ENCODE data around the gene TALDO1. TPM values are rescaled to one million over a fixed set of nuclear protein-coding genes. Genes with fewer than 3 reads are reported as not detected.

Gene TALDO1
- total and polyA plus RNA-seq, 8 donors: 50.3 to 83.9 (median 74.6) TPM

DNA sequence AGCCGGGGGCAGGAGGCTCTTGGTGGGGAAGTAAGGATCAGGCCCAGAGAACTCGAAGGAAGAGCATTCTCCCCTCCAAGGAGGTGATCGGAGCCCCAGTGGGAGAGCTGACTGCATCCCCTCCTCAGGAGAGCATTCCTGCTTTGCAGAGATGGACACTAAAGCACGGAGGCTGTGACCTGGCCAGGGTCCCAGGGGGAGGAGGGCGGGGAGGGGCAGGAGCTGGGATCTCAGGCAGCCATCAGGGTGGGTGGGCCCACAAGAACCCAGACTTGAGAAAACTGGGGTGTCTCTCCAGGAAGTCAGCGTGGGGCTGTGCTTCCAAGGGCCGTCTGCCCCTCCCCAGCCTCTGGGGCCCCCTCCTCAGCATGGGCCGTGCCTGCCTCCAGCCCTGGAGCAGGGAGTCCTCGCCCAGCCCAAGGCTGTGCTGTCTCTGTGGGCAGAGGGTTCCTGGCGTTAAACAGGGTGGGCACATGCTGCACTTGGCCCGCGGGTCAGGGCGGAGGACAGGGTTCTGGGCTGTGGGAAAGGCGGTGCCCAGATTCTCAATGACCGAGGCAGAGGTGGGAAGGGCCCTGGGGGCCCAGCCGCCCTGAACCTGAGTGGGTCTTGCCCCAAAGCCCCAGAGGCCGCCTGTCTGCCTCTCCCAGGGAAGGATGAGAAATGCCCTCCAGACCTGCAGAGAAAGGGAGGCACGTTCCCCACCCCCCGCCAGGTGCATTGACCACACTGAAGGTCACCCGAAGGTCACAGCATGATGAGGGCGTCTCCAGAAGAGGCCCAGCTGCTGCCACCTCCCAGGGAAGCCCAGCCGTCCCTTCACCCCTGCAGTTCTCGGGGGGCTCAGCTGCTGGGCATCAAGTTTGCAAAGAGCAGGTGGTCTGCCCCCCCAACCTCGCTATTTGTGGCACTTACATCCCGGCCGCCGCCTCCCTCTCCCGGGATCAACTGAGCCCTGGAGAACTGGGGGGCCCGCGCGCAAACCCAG is 42.0 kb downstream of the TALDO1 start:
- WGBS, 2 donors: 37 to 40% methylated on average over 28 to 31 of the region's 31 CpGs
- intact Hi-C loops (cut with DNase I): no loop called here
- H3K4me3 ChIP-seq: no peak overlapping the region
- no peaks in the 10 kb centered on the region for H3K9me3 ChIP-seq
- H3K27ac ChIP-seq: no peak overlapping the region
- peaks cover 0 to 14% (median 4%) of the 10 kb centered on the region in 3 donors for H3K36me3 ChIP-seq
- DNase-seq (peak in 2 of 6 donors; percentile 43 to 74), ATAC-seq (no peak), FAIRE-seq (no peak)
- peaks cover 0 to 5% (median 0%) of the 10 kb centered on the region in 3 donors for H3K4me1 ChIP-seq
- H3K27me3 ChIP-seq: no peaks in the 10 kb centered on the region
- TF ChIP-seq, protein P1, sequence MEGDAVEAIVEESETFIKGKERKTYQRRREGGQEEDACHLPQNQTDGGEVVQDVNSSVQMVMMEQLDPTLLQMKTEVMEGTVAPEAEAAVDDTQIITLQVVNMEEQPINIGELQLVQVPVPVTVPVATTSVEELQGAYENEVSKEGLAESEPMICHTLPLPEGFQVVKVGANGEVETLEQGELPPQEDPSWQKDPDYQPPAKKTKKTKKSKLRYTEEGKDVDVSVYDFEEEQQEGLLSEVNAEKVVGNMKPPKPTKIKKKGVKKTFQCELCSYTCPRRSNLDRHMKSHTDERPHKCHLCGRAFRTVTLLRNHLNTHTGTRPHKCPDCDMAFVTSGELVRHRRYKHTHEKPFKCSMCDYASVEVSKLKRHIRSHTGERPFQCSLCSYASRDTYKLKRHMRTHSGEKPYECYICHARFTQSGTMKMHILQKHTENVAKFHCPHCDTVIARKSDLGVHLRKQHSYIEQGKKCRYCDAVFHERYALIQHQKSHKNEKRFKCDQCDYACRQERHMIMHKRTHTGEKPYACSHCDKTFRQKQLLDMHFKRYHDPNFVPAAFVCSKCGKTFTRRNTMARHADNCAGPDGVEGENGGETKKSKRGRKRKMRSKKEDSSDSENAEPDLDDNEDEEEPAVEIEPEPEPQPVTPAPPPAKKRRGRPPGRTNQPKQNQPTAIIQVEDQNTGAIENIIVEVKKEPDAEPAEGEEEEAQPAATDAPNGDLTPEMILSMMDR (IDR thresholded peaks at IDR 0.05): no peak

DNA sequence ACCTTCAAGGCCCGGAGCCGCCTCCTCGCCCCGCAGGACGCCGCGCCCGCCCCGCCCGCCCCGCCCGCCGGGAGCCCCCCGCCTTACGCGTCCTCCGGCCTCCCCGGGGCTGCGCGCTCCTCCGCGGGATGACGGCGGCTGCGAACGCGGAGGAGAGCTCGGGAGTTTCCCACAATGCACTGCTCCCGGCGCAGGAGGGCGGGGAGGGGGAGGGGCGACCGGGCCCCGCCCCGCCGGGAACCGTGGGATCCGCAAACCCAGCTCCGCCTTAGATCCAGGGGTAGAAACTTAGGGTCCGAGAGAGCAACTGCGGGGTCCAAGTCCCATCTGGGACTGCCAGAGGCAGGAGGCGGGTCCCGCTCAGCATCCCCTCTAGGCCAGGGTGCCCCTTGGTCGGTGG is 42.7 kb downstream of the TALDO1 start, which contains the start of gene CEND1:
Gene CEND1, minus strand, starts transcription at position 148 of the 400 bp plus-strand sequence. CDS start 1,514 bp downstream, outside the sequence.
- Histone ChIP-seq H3K27me3 (no peaks in the 10 kb centered on the region), H3K36me3 (peaks cover 0 to 14% (median 4%) of the 10 kb centered on the region in 3 donors), H3K9me3 (no peaks in the 10 kb centered on the region), H3K4me3 (no peak within 1 kb of the TSS), H3K4me1 (peaks cover 0 to 5% (median 0%) of the 10 kb centered on the region in 3 donors), H3K27ac (no peak within 1 kb of the TSS)
- no peak for FAIRE-seq
- TF ChIP-seq, protein P1 (IDR thresholded peaks at IDR 0.05): no peak
- DNase-seq: peak in 2 of 6 donors; percentile 58 to 71
- intact Hi-C loops (cut with DNase I): no loop called here
- ATAC-seq: no peak
- 6 to 9% methylated on average over 19 to 44 of the region's 44 CpGs for WGBS, 2 donors

DNA sequence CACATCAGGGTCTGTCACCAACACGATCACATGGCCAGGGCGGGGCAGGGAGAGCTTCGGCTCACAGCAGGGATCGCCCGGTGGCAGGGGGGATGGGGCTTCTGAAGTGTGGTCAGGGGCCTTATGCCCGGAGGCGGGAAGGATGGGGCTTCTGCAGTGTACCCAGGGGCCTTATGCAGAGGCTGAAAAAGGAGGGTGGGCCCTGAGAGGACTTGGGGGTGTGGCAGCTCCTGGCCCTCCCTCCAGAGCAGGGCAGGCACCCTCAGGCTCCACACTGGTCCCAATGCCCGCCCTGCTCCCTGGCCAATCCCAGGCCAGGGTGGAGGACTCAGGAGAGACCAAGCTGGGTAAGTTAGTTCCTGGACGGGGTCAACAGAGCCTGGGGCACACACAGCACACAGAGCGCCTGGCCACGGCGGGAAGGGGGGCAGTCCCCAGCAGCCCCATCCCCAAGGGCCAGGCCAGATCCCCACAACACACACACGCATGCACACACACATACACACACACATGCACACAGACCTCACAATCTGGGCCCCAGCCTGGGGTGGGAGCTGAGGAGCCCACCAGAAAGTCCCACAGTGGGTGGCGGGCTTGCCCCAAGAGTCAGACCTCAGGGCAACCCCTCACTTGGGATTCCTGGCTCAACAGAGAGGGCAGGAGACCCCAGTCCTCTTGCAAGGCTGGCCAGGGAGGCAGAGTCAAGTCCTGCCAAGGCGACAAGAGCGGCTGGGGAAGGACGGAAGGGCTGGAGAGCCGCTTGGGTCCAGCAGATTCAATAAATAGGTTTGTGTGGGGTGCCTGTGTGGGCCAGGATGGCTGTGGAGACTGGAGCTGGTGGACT is 43.7 kb downstream of the TALDO1 start:
- intact Hi-C loops (cut with DNase I): no loop called here
- DNase-seq (peak in 2 of 6 donors; percentile 57 to 79), FAIRE-seq (no peak), ATAC-seq (no peak)
- Histone ChIP-seq H3K4me3 (no peak overlapping the region), H3K27ac (no peak overlapping the region), H3K36me3 (peaks cover 0 to 14% (median 4%) of the 10 kb centered on the region in 3 donors), H3K27me3 (no peaks in the 10 kb centered on the region), H3K9me3 (no peaks in the 10 kb centered on the region), H3K4me1 (peaks cover 0 to 5% (median 0%) of the 10 kb centered on the region in 3 donors)
- 76 to 84% methylated on average over 18 of the region's 18 CpGs for WGBS, 2 donors
- TF ChIP-seq, protein P1 (IDR thresholded peaks at IDR 0.05): no peak

DNA sequence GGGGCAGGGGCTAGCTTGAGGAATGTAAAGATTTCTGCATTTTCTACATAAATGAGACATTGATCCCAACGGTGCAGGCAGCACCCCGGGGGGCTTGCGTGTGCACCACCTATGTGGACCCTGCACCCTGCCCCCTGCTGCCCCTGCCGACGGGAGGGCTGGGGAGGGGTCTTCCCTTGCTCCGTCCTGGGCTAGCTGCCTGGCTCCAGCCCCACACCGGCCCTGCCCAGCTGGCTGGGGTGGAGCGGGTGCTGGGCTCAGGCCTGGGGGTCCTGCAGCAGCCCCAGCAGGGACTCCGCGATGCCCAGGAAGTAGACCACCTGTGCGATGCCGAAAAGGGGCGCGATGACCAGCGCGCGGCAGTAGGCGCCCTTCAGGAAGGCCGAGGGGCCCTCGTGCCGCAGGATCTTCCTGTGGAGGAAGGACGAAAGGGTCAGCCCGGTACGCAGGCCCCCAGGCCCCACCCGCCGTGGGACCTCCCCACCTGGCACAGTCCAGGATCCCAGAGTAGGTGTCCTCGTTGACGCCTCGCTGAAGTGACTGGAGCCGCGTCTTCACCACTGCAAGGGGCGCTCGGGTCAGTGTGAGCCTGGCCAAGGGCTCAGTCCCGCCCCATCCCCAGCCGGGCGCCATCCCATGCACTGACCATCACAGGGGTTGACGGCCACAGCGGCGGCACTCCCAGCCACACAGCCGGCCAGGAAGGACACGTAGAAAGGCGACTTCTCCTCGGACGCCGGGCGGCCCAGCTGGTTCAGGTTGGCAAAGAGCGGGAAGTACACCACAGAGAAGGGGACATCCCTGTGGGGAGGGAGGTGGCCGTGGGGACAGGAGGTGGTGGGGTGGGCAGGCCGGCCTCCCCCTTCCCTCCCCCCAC is 44.6 kb downstream of the TALDO1 start:
- intact Hi-C loops (cut with DNase I): no loop called here
- Histone ChIP-seq H3K27ac (no peak overlapping the region), H3K36me3 (peaks cover 0 to 14% (median 4%) of the 10 kb centered on the region in 3 donors), H3K4me1 (peaks cover 5 to 11% (median 7%) of the 10 kb centered on the region in 3 donors), H3K27me3 (no peaks in the 10 kb centered on the region), H3K9me3 (no peaks in the 10 kb centered on the region), H3K4me3 (no peak overlapping the region)
- WGBS, 2 donors: 87 to 92% methylated on average over 46 to 48 of the region's 49 CpGs
- DNase-seq (peak in 4 of 6 donors; percentile 17 to 83 (median 60)), ATAC-seq (no peak), FAIRE-seq (no peak)
- TF ChIP-seq, protein P1 (IDR thresholded peaks at IDR 0.05): no peak

Measured in pancreas (tissue), 10 donors.